ENCODE measurements around the gene RAP1GAP. TPM values are rescaled to one million over a fixed set of nuclear protein-coding genes. Genes with fewer than 3 reads are reported as not detected.

RAP1GAP gene
- polyA plus RNA-seq, 3 donors: 0.04 TPM; not detected in 2

DNA sequence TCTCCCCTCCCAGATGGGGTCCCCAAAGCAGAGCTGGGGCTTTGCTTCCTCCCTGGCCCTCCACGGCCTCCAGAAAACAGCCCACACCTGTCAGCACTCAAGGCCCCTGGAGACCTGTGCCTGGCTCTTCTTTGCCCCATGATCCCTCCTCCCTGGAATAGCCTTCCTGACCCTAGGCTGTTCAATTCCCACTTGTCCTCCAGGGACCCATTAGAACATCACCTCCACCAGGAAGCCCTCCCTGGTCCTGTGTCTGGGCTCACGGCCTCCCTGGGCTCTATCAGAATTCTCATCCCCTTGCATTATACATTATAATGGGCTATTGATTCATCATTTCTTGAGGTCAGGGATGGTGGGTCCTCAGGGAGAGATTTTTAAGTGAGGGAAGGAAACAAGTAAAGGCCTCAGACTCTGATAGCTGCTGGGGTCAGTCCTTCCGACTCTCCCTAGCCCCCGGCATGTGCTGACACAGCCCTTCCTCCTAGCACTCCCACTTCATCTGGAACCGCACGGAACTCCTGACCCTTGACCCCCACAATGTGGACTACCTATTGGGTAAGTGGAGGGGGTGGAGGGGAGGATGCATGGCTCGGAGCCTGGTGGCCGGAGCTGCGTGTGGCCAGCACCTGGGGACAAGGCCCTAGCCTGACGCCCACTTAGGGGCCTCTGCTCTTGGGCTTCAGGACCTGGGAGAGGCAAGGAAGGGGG lies 99.2 kb downstream of the RAP1GAP start:
- H3K79me2 ChIP-seq (ENCODE audit: insufficient read depth, low read length): no peaks in the 10 kb centered on the region
- no peaks in the 10 kb centered on the region for H3K9me3 ChIP-seq (replicated peaks in 1 of 2; ENCODE audit: control insufficient read depth in 1 of 2, insufficient read depth in 1 of 2, low read length in 2 of 2)
- H3K27ac ChIP-seq (ENCODE audit: low read depth in 1 of 2, low read length in 2 of 2): no peak overlapping the region
- peaks cover 0 to 15% of the 10 kb centered on the region in 2 donors for H3K27me3 ChIP-seq (ENCODE audit: control insufficient read depth in 2 of 2, insufficient read depth in 2 of 2, low read length in 2 of 2)
- 96% methylated on average over 5 of the region's 10 CpGs for WGBS (ENCODE audit: insufficient coverage)
- Mint-ChIP-seq H3K4me3 (no peak overlapping the region), H3K9me3 (peaks cover 0 to 4% (median 2%) of the 10 kb centered on the region in 7 donors), H3K27me3 (ENCODE audit: low read depth in 3 of 3) (peaks cover 21 to 32% (median 28%) of the 10 kb centered on the region in 3 donors), H3K4me1 (no peaks in the 10 kb centered on the region), H3K27ac (peak overlapping the region in 1 of 7 donors; percentile 11), H3K36me3 (no peaks in the 10 kb centered on the region)
- H3K9ac ChIP-seq (ENCODE audit: insufficient read depth, low read length, poor library complexity, severe bottlenecking): no peak overlapping the region
- H3K4me1 ChIP-seq (ENCODE audit: control insufficient read depth in 1 of 2, insufficient read depth in 2 of 2, low read length in 2 of 2): no peaks in the 10 kb centered on the region
- no peak overlapping the region for H3K4me2 ChIP-seq (replicated peaks; ENCODE audit: extremely low read depth, low read length, poor library complexity, severe bottlenecking)
- DNase-seq: no peak
- no peaks in the 10 kb centered on the region for H4K20me1 ChIP-seq (ENCODE audit: insufficient read depth, low read length)
- no peak overlapping the region for H2AFZ ChIP-seq (ENCODE audit: insufficient read depth, low read depth, low read length, poor library complexity, severe bottlenecking)
- H3K36me3 ChIP-seq (replicated peaks in 1 of 2; ENCODE audit: control insufficient read depth in 1 of 2, insufficient read depth in 2 of 2, low read length in 2 of 2): no peaks in the 10 kb centered on the region
- intact Hi-C loops (cut with micrococcal nuclease): no loop called here
- TF ChIP-seq, protein P1, sequence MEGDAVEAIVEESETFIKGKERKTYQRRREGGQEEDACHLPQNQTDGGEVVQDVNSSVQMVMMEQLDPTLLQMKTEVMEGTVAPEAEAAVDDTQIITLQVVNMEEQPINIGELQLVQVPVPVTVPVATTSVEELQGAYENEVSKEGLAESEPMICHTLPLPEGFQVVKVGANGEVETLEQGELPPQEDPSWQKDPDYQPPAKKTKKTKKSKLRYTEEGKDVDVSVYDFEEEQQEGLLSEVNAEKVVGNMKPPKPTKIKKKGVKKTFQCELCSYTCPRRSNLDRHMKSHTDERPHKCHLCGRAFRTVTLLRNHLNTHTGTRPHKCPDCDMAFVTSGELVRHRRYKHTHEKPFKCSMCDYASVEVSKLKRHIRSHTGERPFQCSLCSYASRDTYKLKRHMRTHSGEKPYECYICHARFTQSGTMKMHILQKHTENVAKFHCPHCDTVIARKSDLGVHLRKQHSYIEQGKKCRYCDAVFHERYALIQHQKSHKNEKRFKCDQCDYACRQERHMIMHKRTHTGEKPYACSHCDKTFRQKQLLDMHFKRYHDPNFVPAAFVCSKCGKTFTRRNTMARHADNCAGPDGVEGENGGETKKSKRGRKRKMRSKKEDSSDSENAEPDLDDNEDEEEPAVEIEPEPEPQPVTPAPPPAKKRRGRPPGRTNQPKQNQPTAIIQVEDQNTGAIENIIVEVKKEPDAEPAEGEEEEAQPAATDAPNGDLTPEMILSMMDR (IDR thresholded peaks at IDR 0.05): no peak
- H3K4me3 ChIP-seq (replicated peaks in 1 of 3; ENCODE audit: low read depth in 2 of 3, low read length in 3 of 3): no peak overlapping the region

DNA sequence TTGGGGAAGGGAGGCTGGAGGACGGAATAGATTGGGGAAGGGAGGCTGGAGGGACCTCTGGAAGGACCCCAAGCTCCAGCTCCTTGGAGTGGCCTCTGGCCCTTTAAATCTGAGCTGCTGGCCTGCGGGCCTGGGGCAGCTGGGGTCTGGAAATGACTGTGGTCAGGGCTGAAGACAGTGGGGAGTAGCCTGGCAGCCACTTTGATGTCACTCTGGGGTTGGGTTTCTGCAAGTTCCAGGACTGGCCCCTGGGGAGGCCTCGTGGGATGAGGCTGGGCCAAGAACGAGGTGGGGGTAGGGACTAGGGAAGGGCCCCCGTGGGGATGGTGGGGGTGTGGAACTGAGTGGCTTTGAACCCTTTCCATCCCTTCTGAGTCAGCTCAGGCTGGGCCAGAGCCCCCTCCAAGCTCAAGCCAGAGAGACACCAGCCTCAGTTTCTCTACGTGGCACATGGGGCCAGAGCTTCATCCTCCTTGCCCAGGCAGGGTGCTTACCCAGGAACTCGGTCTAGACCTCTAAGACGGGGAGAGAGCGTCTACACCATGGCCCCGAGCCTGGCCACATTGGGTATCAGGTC lies 100.3 kb downstream of the RAP1GAP start:
- 87% methylated on average over 7 of the region's 10 CpGs for WGBS (ENCODE audit: insufficient coverage)
- no peaks in the 10 kb centered on the region for H3K4me1 Mint-ChIP-seq

More for the DNA sequence above, 100.3 kb downstream of the RAP1GAP start:
- Histone ChIP-seq H3K27ac (ENCODE audit: low read depth in 1 of 2, low read length in 2 of 2) (no peak overlapping the region), H3K4me1 (ENCODE audit: control insufficient read depth in 1 of 2, insufficient read depth in 2 of 2, low read length in 2 of 2) (no peaks in the 10 kb centered on the region), H3K79me2 (ENCODE audit: insufficient read depth, low read length) (no peaks in the 10 kb centered on the region), H3K4me3 (replicated peaks in 1 of 3; ENCODE audit: low read depth in 2 of 3, low read length in 3 of 3) (no peak overlapping the region), H3K9me3 (replicated peaks in 1 of 2; ENCODE audit: control insufficient read depth in 1 of 2, insufficient read depth in 1 of 2, low read length in 2 of 2) (no peaks in the 10 kb centered on the region), H3K27me3 (ENCODE audit: control insufficient read depth in 2 of 2, insufficient read depth in 2 of 2, low read length in 2 of 2) (peaks cover 0 to 4% of the 10 kb centered on the region in 2 donors), H2AFZ (ENCODE audit: insufficient read depth, low read depth, low read length, poor library complexity, severe bottlenecking) (no peak overlapping the region), H3K4me2 (replicated peaks; ENCODE audit: extremely low read depth, low read length, poor library complexity, severe bottlenecking) (no peak overlapping the region), H3K9ac (ENCODE audit: insufficient read depth, low read length, poor library complexity, severe bottlenecking) (no peak overlapping the region), H4K20me1 (ENCODE audit: insufficient read depth, low read length) (no peaks in the 10 kb centered on the region), H3K36me3 (replicated peaks in 1 of 2; ENCODE audit: control insufficient read depth in 1 of 2, insufficient read depth in 2 of 2, low read length in 2 of 2) (no peaks in the 10 kb centered on the region)
- H3K36me3 Mint-ChIP-seq: no peaks in the 10 kb centered on the region
- H3K4me3 Mint-ChIP-seq: no peak overlapping the region
- no peak overlapping the region for H3K27ac Mint-ChIP-seq
- peaks cover 18 to 24% (median 18%) of the 10 kb centered on the region in 3 donors for H3K27me3 Mint-ChIP-seq (ENCODE audit: low read depth in 3 of 3)
- TF ChIP-seq, protein P1 (IDR thresholded peaks at IDR 0.05): no peak
- intact Hi-C loops (cut with micrococcal nuclease): no loop called here
- no peak for DNase-seq
- peaks cover 0 to 4% (median 2%) of the 10 kb centered on the region in 7 donors for H3K9me3 Mint-ChIP-seq
